ENCODE results near the gene LDAF1.

- TF ChIP-seq CTCF (conservative IDR thresholded peaks at IDR 0.05; ENCODE audit: low read depth, low read length): no peak
- no peak for TF ChIP-seq EZH2 (IDR thresholded peaks at IDR 0.05; ENCODE audit: borderline replicate concordance, low read depth, low read length, poor library complexity, severe bottlenecking)
Observed at GRCh38 chr16:21218153-21218552, 59.7 kb downstream of the LDAF1 start.
